DND-41 (cell line): ENCODE measurements around the gene SGIP1.

Source experiments
- ATAC-seq: fragments of 200-7000 bp; cut with Tn5 transposase; 3 replicates; pipeline ENCODE4 v1.9.1; 2021; ENCODE audit warnings: low read depth; ENCODE audit not compliant: insufficient read depth
- DNase-seq: peaks from one replicate; pipeline ENCODE4 v3.0.0-alpha.2; 2020
- H2AFZ ChIP-seq: 2 replicates; pipeline ENCODE4 v1.6.0; 2012; ENCODE audit warnings: low read depth, low read length
- H3K27ac ChIP-seq: 2 replicates; pipeline ENCODE4 v1.5.1; 2012; ENCODE audit warnings: low read length, inconsistent platforms
- H3K27me3 ChIP-seq: fragments of 200-600 bp; sonication (generic); 2 replicates; pipeline ENCODE4 v1.6.0; 2012; ENCODE audit warnings: low read length, mild to moderate bottlenecking, inconsistent platforms; ENCODE audit not compliant: insufficient read depth, poor library complexity
- H3K36me3 ChIP-seq: 2 replicates; pipeline ENCODE4 v1.5.1; 2012; ENCODE audit warnings: low read length, inconsistent platforms; ENCODE audit not compliant: insufficient read depth
- H3K4me1 ChIP-seq: 2 replicates; pipeline ENCODE4 v1.5.1; 2012; ENCODE audit warnings: mild to moderate bottlenecking, low read length; ENCODE audit not compliant: insufficient read depth
- H3K4me2 ChIP-seq: 2 replicates; pipeline ENCODE4 v1.6.0; 2012; ENCODE audit warnings: mild to moderate bottlenecking, moderate library complexity, low read length, inconsistent platforms; ENCODE audit not compliant: insufficient read depth
- H3K4me3 ChIP-seq, 2 experiments: fragments of 200-600 bp in 1 of 2; shearing (Covaris generic) in 1 of 2; 2 replicates each; pipeline ENCODE4 v1.5.1; 2012 to 2016; ENCODE audit warnings: inconsistent platforms in 2 of 2, low read length in 2 of 2, mild to moderate bottlenecking in 2 of 2, low read depth in 1 of 2, moderate library complexity in 1 of 2
- H3K79me2 ChIP-seq: 2 replicates; pipeline ENCODE4 v1.6.0; 2012; ENCODE audit warnings: low read length, inconsistent platforms; ENCODE audit not compliant: insufficient read depth
- H3K9ac ChIP-seq: 2 replicates; pipeline ENCODE4 v1.6.0; 2012; ENCODE audit warnings: low read depth, mild to moderate bottlenecking, inconsistent platforms, low read length, moderate library complexity
- H3K9me3 ChIP-seq: 2 replicates; pipeline ENCODE4 v1.5.1; 2012; ENCODE audit warnings: low read length, moderate library complexity, mild to moderate bottlenecking, inconsistent platforms; ENCODE audit not compliant: insufficient read depth, severe bottlenecking
- H4K20me1 ChIP-seq: 2 replicates; pipeline ENCODE4 v1.6.0; 2012; ENCODE audit warnings: low read length; ENCODE audit not compliant: insufficient read depth
- EZH2 ChIP-seq: IDR thresholded peaks from 3 replicates; pipeline ENCODE4 v1.6.1; 2012; ENCODE audit warnings: borderline replicate concordance, low read depth, mild to moderate bottlenecking, moderate library complexity, low read length, inconsistent platforms; ENCODE audit not compliant: severe bottlenecking
- TF ChIP-seq, protein P1 (sequence below): IDR thresholded peaks from 2 replicates; pipeline ENCODE4 v1.5.1; 2012; ENCODE audit warnings: borderline replicate concordance, low read length, moderate library complexity, mild to moderate bottlenecking; ENCODE audit not compliant: poor library complexity, severe bottlenecking; ENCODE audit errors: extremely low read depth

SGIP1 gene, protein sequence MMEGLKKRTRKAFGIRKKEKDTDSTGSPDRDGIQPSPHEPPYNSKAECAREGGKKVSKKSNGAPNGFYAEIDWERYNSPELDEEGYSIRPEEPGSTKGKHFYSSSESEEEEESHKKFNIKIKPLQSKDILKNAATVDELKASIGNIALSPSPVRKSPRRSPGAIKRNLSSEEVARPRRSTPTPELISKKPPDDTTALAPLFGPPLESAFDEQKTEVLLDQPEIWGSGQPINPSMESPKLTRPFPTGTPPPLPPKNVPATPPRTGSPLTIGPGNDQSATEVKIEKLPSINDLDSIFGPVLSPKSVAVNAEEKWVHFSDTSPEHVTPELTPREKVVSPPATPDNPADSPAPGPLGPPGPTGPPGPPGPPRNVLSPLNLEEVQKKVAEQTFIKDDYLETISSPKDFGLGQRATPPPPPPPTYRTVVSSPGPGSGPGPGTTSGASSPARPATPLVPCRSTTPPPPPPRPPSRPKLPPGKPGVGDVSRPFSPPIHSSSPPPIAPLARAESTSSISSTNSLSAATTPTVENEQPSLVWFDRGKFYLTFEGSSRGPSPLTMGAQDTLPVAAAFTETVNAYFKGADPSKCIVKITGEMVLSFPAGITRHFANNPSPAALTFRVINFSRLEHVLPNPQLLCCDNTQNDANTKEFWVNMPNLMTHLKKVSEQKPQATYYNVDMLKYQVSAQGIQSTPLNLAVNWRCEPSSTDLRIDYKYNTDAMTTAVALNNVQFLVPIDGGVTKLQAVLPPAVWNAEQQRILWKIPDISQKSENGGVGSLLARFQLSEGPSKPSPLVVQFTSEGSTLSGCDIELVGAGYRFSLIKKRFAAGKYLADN

DNA sequence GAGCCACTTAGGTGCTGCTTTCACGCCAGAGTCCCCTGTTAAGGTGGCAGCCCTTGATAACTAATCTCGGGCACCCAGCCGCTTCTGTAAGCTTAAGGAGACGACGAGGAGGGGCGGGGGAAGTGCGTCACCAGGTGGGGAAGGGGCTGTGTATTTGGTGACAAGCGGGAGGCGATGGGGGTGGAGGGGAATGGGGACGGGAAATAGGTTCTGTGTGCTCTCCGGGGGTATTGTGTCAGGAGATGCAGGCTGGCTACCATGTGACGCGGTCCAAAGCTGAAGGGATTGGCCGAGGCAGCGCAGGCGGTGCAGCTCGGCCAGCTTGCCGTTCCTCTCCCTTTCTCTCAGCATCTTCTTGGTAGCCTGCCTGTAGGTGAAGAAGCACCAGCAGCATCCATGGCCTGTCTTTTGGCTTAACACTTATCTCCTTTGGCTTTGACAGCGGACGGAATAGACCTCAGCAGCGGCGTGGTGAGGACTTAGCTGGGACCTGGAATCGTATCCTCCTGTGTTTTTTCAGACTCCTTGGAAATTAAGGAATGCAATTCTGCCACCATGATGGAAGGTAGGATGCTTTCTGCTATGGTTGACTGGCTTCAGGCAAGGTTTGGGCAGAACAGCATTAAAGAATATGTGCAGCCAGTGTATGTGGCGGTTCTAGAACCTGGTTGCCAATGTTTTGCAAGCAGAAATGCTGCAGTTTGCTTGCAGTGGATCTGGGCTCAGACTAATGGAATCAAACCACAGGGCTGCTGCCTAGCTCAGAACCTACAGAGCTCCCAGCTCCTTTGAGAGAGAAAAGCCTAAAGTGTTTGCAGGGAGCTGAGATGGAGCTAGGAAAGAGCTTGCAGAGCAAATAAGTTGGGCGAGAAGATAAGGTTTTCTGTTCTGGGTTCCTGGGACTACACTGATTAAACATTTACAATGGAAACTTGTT is at the start of gene SGIP1:
TSS of gene SGIP1 (plus strand) at position 350 of the 937 bp plus-strand sequence. CDS start at position 556, 206 bp downstream.
- Histone ChIP-seq H3K27ac (no peak within 1 kb of the TSS), H3K36me3 (no peaks in the 10 kb centered on the region), H3K27me3 (peaks cover 3% of the 10 kb centered on the region), H3K4me3 (no peak within 1 kb of the TSS), H3K9ac (no peak within 1 kb of the TSS), H3K4me2 (no peak within 1 kb of the TSS), H3K79me2 (no peaks in the 10 kb centered on the region), H2AFZ (no peak within 1 kb of the TSS), H4K20me1 (no peaks in the 10 kb centered on the region), H3K4me1 (no peaks in the 10 kb centered on the region), H3K9me3 (no peaks in the 10 kb centered on the region)
- no peak for DNase-seq
- TF ChIP-seq, protein P1, sequence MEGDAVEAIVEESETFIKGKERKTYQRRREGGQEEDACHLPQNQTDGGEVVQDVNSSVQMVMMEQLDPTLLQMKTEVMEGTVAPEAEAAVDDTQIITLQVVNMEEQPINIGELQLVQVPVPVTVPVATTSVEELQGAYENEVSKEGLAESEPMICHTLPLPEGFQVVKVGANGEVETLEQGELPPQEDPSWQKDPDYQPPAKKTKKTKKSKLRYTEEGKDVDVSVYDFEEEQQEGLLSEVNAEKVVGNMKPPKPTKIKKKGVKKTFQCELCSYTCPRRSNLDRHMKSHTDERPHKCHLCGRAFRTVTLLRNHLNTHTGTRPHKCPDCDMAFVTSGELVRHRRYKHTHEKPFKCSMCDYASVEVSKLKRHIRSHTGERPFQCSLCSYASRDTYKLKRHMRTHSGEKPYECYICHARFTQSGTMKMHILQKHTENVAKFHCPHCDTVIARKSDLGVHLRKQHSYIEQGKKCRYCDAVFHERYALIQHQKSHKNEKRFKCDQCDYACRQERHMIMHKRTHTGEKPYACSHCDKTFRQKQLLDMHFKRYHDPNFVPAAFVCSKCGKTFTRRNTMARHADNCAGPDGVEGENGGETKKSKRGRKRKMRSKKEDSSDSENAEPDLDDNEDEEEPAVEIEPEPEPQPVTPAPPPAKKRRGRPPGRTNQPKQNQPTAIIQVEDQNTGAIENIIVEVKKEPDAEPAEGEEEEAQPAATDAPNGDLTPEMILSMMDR, result no peak
- no peak for TF ChIP-seq EZH2
- ATAC-seq, result no peak

DNA sequence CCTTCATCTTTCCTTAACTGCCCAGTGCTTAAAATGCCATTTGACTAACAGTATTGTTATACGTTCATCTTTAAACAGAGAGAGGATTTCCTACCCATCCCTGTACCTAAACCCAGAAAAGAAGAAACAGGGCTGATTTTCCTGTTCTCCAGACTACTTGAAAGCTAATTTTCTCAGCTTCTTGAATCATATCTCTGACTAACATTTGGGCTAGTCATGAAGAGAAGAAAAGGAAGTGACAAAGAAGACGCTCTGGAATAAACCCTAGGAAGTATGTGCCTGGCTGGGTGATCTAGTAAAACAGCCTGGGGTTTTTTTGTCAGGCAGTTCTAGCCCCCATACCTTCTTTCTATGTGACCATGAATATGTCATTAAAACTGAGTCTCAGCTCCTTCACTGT is 44.8 kb upstream of the SGIP1 start:
- no peak overlapping the region for H3K4me2 ChIP-seq
- no peak overlapping the region for H3K4me3 ChIP-seq
- no peak overlapping the region for H2AFZ ChIP-seq

DNA sequence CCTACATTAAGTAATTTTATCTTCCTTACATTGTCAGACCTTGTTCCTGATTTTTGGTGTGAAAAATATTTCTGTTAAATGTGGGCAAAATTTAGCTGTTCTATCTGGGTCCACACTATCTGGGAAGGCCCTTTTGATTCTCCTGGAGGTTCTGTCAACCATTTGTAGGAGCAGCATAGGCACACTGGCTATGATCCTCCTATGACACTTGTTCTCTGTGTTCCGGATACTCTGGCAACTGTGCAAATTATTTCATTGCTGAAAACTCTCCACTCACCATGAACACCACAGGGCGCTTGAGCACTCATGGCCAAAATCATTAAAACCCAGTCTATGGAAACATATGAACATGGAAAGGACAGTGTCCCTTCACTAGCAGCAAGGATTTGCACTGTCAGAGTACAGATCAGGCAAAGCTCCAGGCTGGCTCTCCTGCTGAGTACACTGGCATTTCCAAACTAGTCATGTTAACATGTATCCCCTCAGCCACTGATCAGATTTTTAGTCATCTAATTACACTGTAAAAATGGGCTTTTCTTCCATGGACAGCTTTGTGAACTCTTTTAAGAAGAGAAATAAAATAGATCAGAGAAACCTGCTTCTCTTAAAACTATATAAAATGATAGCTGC is 43.9 kb upstream of the SGIP1 start:
- no peak for TF ChIP-seq EZH2
- TF ChIP-seq, protein P1, result no peak
- no peaks in the 10 kb centered on the region for H3K27me3 ChIP-seq
- no peak overlapping the region for H3K9ac ChIP-seq
- no peaks in the 10 kb centered on the region for H3K4me1 ChIP-seq
- H3K36me3 ChIP-seq, result no peaks in the 10 kb centered on the region
- H3K79me2 ChIP-seq, result no peaks in the 10 kb centered on the region
- no peak overlapping the region for H3K4me2 ChIP-seq
- no peak overlapping the region for H2AFZ ChIP-seq
- ATAC-seq (no peak), DNase-seq (no peak)
- no peaks in the 10 kb centered on the region for H4K20me1 ChIP-seq
- no peaks in the 10 kb centered on the region for H3K9me3 ChIP-seq
- no peak overlapping the region for H3K4me3 ChIP-seq
- H3K27ac ChIP-seq, result no peak overlapping the region

More for the DNA sequence above, 44.8 kb upstream of the SGIP1 start:
- no peak overlapping the region for H3K27ac ChIP-seq
- H3K36me3 ChIP-seq, result no peaks in the 10 kb centered on the region
- H3K9me3 ChIP-seq, result no peaks in the 10 kb centered on the region
- no peaks in the 10 kb centered on the region for H3K4me1 ChIP-seq
- H3K27me3 ChIP-seq, result no peaks in the 10 kb centered on the region
- no peak overlapping the region for H3K9ac ChIP-seq
- ATAC-seq (no peak), DNase-seq (no peak)
- H3K79me2 ChIP-seq, result no peaks in the 10 kb centered on the region
- no peaks in the 10 kb centered on the region for H4K20me1 ChIP-seq
- no peak for TF ChIP-seq EZH2
- TF ChIP-seq, protein P1, result no peak
